ENCODE results near the gene ALG5. TPM values are rescaled to one million over a fixed set of nuclear protein-coding genes. Genes with fewer than 3 reads are reported as not detected.

ALG5 gene
- total and polyA plus RNA-seq, 7 experiments from 2014 or later: 12.1 to 82.2 (median 23.7) TPM

DNA sequence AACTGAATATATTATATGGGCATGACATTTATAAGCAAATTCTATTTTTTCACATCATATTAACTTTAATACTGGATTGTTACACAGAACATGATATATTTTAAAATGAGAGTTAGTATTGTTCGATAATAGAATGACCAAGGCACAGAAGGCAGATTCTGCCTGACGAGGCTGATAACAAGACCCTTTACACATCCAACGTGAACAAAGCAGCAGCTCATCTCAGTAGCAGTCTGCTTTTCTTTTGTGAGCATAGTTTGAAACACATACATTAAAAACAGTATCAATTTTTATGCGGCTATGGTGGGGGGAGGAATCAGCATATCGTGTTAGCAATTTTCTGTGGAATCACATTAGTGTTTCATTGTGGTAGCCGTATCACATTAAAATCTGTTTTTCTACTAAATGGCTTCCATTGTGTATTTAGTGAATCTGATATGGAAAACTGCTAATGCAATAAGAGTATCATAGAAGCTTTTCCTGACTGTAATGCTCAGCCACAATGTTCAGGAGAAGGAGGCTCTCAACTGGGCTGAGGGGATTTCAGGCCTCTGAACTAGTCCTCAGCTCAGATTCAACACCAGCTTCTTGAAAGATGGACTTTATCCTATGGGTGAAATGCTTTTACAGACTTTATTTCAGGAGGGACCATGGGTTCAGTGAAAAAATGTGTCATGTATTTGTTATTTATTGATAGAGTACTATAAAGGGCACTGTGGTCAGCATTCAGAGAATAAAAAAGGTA, 83.1 kb downstream of the ALG5 start:
- Histone ChIP-seq H3K4me3 (ENCODE audit: low read length) (no peak overlapping the region), H3K27me3 (ENCODE audit: control insufficient read depth in 2 of 2, insufficient read depth in 2 of 2, low read length in 2 of 2) (peaks cover 3 to 6% of the 10 kb centered on the region in 2 donors), H3K27ac (ENCODE audit: low read depth, low read length) (no peak overlapping the region), H3K4me1 (ENCODE audit: control insufficient read depth in 2 of 2, insufficient read depth in 2 of 2, low read length in 2 of 2) (peaks cover 0 to 3% of the 10 kb centered on the region in 2 donors), H3K9me3 (ENCODE audit: control insufficient read depth in 2 of 3, low read length in 3 of 3) (no peaks in the 10 kb centered on the region), H3K36me3 (ENCODE audit: control insufficient read depth in 2 of 3, insufficient read depth in 3 of 3, low read length in 3 of 3) (no peaks in the 10 kb centered on the region)
- Mint-ChIP-seq H3K4me1 (peaks cover 0 to 16% (median 8%) of the 10 kb centered on the region in 7 donors), H3K36me3 (no peaks in the 10 kb centered on the region), H3K9me3 (no peaks in the 10 kb centered on the region), H3K27me3 (peaks cover 57 to 63% (median 63%) of the 10 kb centered on the region in 5 donors), H3K27ac (no peak overlapping the region), H3K4me3 (no peak overlapping the region)
- ATAC-seq (no peak), DNase-seq (no peak)
- ChIA-PET CTCF (no interaction called here), POLR2A (no interaction called here)
- intact Hi-C loops (cut with micrococcal nuclease): no loop called here

- H3K27ac ChIP-seq (ENCODE audit: low read depth, low read length): no peak overlapping the region
- peaks cover 0 to 6% of the 10 kb centered on the region in 2 donors for H3K27me3 ChIP-seq (ENCODE audit: control insufficient read depth in 2 of 2, insufficient read depth in 2 of 2, low read length in 2 of 2)
- peaks cover 55 to 62% (median 56%) of the 10 kb centered on the region in 5 donors for H3K27me3 Mint-ChIP-seq
- no peaks in the 10 kb centered on the region for H3K36me3 ChIP-seq (ENCODE audit: control insufficient read depth in 2 of 3, insufficient read depth in 3 of 3, low read length in 3 of 3)
- peaks cover 0 to 3% of the 10 kb centered on the region in 2 donors for H3K4me1 ChIP-seq (ENCODE audit: control insufficient read depth in 2 of 2, insufficient read depth in 2 of 2, low read length in 2 of 2)
- no peak for DNase-seq
- H3K4me1 Mint-ChIP-seq: peaks cover 0 to 8% (median 6%) of the 10 kb centered on the region in 7 donors
- no peaks in the 10 kb centered on the region for H3K9me3 Mint-ChIP-seq
- no peak overlapping the region for H3K4me3 ChIP-seq (ENCODE audit: low read length)
- no peaks in the 10 kb centered on the region for H3K36me3 Mint-ChIP-seq
- H3K27ac Mint-ChIP-seq: no peak overlapping the region
- H3K4me3 Mint-ChIP-seq: no peak overlapping the region
- intact Hi-C loops (cut with micrococcal nuclease): no loop called here
- ChIA-PET CTCF (no interaction called here), POLR2A (no interaction called here)
- no peaks in the 10 kb centered on the region for H3K9me3 ChIP-seq (ENCODE audit: control insufficient read depth in 2 of 3, low read length in 3 of 3)
- ATAC-seq: no peak
Observed at GRCh38 chr13:36915106-36915505, 84.0 kb downstream of the ALG5 start.

DNA sequence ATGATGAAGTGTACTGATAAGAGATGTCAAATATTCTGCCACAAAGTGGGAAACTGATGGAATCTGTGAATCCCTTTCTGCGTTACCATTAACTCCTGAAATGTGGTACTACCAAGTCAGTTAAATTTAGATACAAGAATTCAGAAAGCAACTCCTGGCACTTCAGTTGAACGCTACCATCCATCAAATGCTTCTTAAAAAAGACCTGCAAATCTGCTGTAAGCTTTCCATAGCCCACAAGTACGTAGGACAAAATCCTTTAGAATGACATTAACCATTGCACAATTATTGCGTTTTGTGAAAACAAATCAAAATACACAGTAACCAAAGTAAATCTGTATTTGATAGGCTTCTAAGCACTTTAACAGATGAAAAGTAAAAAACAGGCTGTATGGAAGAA, 84.5 kb downstream of the ALG5 start:
- H3K9me3 ChIP-seq (ENCODE audit: control insufficient read depth in 2 of 3, low read length in 3 of 3): no peaks in the 10 kb centered on the region
- peaks cover 0 to 3% of the 10 kb centered on the region in 2 donors for H3K4me1 ChIP-seq (ENCODE audit: control insufficient read depth in 2 of 2, insufficient read depth in 2 of 2, low read length in 2 of 2)
- peaks cover 0 to 6% of the 10 kb centered on the region in 2 donors for H3K27me3 ChIP-seq (ENCODE audit: control insufficient read depth in 2 of 2, insufficient read depth in 2 of 2, low read length in 2 of 2)
- Mint-ChIP-seq H3K4me3 (no peak overlapping the region), H3K27ac (no peak overlapping the region), H3K4me1 (peaks cover 0 to 8% (median 6%) of the 10 kb centered on the region in 7 donors), H3K36me3 (no peaks in the 10 kb centered on the region), H3K9me3 (no peaks in the 10 kb centered on the region), H3K27me3 (peaks cover 54 to 62% (median 55%) of the 10 kb centered on the region in 5 donors)
- intact Hi-C loops (cut with micrococcal nuclease): no loop called here
- DNase-seq (no peak), ATAC-seq (no peak)
- no peak overlapping the region for H3K27ac ChIP-seq (ENCODE audit: low read depth, low read length)
- POLR2A ChIA-PET: no interaction called here
- CTCF ChIA-PET: no interaction called here
- no peak overlapping the region for H3K4me3 ChIP-seq (ENCODE audit: low read length)
- H3K36me3 ChIP-seq (ENCODE audit: control insufficient read depth in 2 of 3, insufficient read depth in 3 of 3, low read length in 3 of 3): no peaks in the 10 kb centered on the region

DNA sequence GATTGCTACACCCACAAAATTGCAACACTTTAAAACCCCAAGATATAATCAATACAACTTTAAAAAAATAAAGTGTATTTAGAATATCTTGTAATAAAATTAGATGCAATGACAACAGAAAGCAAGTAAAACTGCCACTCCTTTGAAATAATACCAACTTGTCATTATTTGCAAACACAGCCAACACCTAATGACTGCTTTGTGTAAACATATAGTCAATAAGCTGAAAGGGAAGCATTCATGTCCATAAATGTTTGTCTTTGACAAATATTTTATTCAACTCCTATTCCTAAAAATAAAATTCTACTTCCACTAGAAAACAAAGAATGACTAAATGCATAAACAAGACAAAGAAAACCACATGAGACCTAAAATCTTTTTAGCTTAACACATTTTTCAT, 85.7 kb downstream of the ALG5 start:
- no peak overlapping the region for H3K4me3 Mint-ChIP-seq
- intact Hi-C loops (cut with micrococcal nuclease): no loop called here
- Histone ChIP-seq H3K36me3 (ENCODE audit: control insufficient read depth in 2 of 3, insufficient read depth in 3 of 3, low read length in 3 of 3) (no peaks in the 10 kb centered on the region), H3K4me3 (ENCODE audit: low read length) (no peak overlapping the region), H3K4me1 (ENCODE audit: control insufficient read depth in 2 of 2, insufficient read depth in 2 of 2, low read length in 2 of 2) (no peaks in the 10 kb centered on the region), H3K27ac (ENCODE audit: low read depth, low read length) (no peak overlapping the region), H3K27me3 (ENCODE audit: control insufficient read depth in 2 of 2, insufficient read depth in 2 of 2, low read length in 2 of 2) (peaks cover 0 to 5% of the 10 kb centered on the region in 2 donors), H3K9me3 (ENCODE audit: control insufficient read depth in 2 of 3, low read length in 3 of 3) (no peaks in the 10 kb centered on the region)
- H3K27me3 Mint-ChIP-seq: peaks cover 45 to 55% (median 47%) of the 10 kb centered on the region in 5 donors
- CTCF ChIA-PET: no interaction called here
- H3K4me1 Mint-ChIP-seq: no peaks in the 10 kb centered on the region
- H3K36me3 Mint-ChIP-seq: no peaks in the 10 kb centered on the region
- H3K9me3 Mint-ChIP-seq: no peaks in the 10 kb centered on the region
- DNase-seq: no peak
- H3K27ac Mint-ChIP-seq: no peak overlapping the region
- POLR2A ChIA-PET: no interaction called here
- ATAC-seq: no peak

GRCh38 chr13:36912973-36913372, 86.2 kb downstream of the ALG5 start:
- Mint-ChIP-seq H3K27me3 (peaks cover 42 to 51% (median 42%) of the 10 kb centered on the region in 5 donors), H3K4me1 (no peaks in the 10 kb centered on the region), H3K4me3 (no peak overlapping the region), H3K36me3 (no peaks in the 10 kb centered on the region), H3K27ac (no peak overlapping the region), H3K9me3 (no peaks in the 10 kb centered on the region)
- ChIA-PET POLR2A (no interaction called here), CTCF (no interaction called here)
- H3K4me3 ChIP-seq (ENCODE audit: low read length): no peak overlapping the region
- H3K27me3 ChIP-seq (ENCODE audit: control insufficient read depth in 2 of 2, insufficient read depth in 2 of 2, low read length in 2 of 2): no peaks in the 10 kb centered on the region
- H3K36me3 ChIP-seq (ENCODE audit: control insufficient read depth in 2 of 3, insufficient read depth in 3 of 3, low read length in 3 of 3): no peaks in the 10 kb centered on the region
- no peaks in the 10 kb centered on the region for H3K4me1 ChIP-seq (ENCODE audit: control insufficient read depth in 2 of 2, insufficient read depth in 2 of 2, low read length in 2 of 2)
- ATAC-seq: no peak
- no peak for DNase-seq
- no peaks in the 10 kb centered on the region for H3K9me3 ChIP-seq (ENCODE audit: control insufficient read depth in 2 of 3, low read length in 3 of 3)
- intact Hi-C loops (cut with micrococcal nuclease): no loop called here
- no peak overlapping the region for H3K27ac ChIP-seq (ENCODE audit: low read depth, low read length)

GRCh38 chr13:36912369-36912768, 86.8 kb downstream of the ALG5 start:
- Mint-ChIP-seq H3K27ac (no peak overlapping the region), H3K9me3 (no peaks in the 10 kb centered on the region), H3K36me3 (no peaks in the 10 kb centered on the region), H3K4me3 (no peak overlapping the region), H3K4me1 (no peaks in the 10 kb centered on the region), H3K27me3 (peaks cover 37 to 45% (median 38%) of the 10 kb centered on the region in 5 donors)
- no peak for DNase-seq
- ATAC-seq: no peak
- Histone ChIP-seq H3K36me3 (ENCODE audit: control insufficient read depth in 2 of 3, insufficient read depth in 3 of 3, low read length in 3 of 3) (no peaks in the 10 kb centered on the region), H3K27me3 (ENCODE audit: control insufficient read depth in 2 of 2, insufficient read depth in 2 of 2, low read length in 2 of 2) (no peaks in the 10 kb centered on the region), H3K9me3 (ENCODE audit: control insufficient read depth in 2 of 3, low read length in 3 of 3) (no peaks in the 10 kb centered on the region), H3K4me1 (ENCODE audit: control insufficient read depth in 2 of 2, insufficient read depth in 2 of 2, low read length in 2 of 2) (no peaks in the 10 kb centered on the region), H3K27ac (ENCODE audit: low read depth, low read length) (no peak overlapping the region), H3K4me3 (ENCODE audit: low read length) (no peak overlapping the region)
- intact Hi-C loops (cut with micrococcal nuclease): no loop called here
- ChIA-PET POLR2A (no interaction called here), CTCF (no interaction called here)

DNA sequence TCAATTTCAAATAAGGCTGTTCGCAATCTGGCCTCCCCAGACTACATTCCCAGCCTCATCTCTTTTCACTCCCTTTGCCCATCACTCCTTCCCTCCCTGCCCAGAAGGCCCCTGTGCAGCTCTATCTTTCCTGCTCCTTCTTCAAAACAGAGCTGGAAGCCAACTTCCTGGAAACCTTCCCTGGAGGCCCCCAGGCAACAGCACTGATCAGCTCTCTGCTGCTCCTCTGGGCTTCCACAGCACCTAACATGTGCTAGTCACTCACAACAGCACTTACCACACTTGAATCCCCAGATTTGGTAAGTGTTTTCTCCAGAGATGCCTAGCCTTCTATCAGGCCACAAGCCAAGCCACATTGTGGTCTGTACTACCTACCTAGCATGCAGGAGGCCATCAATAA, 88.6 kb downstream of the ALG5 start:
- Mint-ChIP-seq H3K4me3 (no peak overlapping the region), H3K4me1 (no peaks in the 10 kb centered on the region)
- no peak for ATAC-seq

More for the DNA sequence above, 88.6 kb downstream of the ALG5 start:
- Mint-ChIP-seq H3K27ac (no peak overlapping the region), H3K9me3 (no peaks in the 10 kb centered on the region), H3K36me3 (no peaks in the 10 kb centered on the region), H3K27me3 (peaks cover 21 to 38% (median 31%) of the 10 kb centered on the region in 5 donors)
- Histone ChIP-seq H3K4me3 (ENCODE audit: low read length) (no peak overlapping the region), H3K36me3 (ENCODE audit: control insufficient read depth in 2 of 3, insufficient read depth in 3 of 3, low read length in 3 of 3) (no peaks in the 10 kb centered on the region), H3K4me1 (ENCODE audit: control insufficient read depth in 2 of 2, insufficient read depth in 2 of 2, low read length in 2 of 2) (no peaks in the 10 kb centered on the region), H3K9me3 (ENCODE audit: control insufficient read depth in 2 of 3, low read length in 3 of 3) (no peaks in the 10 kb centered on the region), H3K27me3 (ENCODE audit: control insufficient read depth in 2 of 2, insufficient read depth in 2 of 2, low read length in 2 of 2) (no peaks in the 10 kb centered on the region), H3K27ac (ENCODE audit: low read depth, low read length) (no peak overlapping the region)
- no peak for DNase-seq
- ChIA-PET POLR2A (interaction anchor here (0.6 kb wide), 1 partner anchor 8 kb away, joined by 3 read pairs; no protein-coding TSS in a partner anchor), CTCF (no interaction called here)
- intact Hi-C loops (cut with micrococcal nuclease): no loop called here
